Suprapubic skin (tissue), 3 donors: ENCODE data around the gene CDK1.

Experiments
- CTCF ChIP-seq, 2 donors: fragments of 200-600 bp in 1 of 2; fragments of 450-650 bp in 1 of 2; sonication (generic) in 1 of 2; IDR thresholded peaks; one replicate each; pipeline ENCODE4 v1.5.1; 2016 to 2019; ENCODE audit warnings: antibody characterized with exemption in 2 of 2, mild to moderate bottlenecking in 1 of 2, moderate library complexity in 1 of 2
- EP300 ChIP-seq: sonication (generic); formaldehyde crosslinking; IDR thresholded peaks from one replicate; pipeline ENCODE4 v1.6.1; 2017; ENCODE audit warnings: antibody characterized with exemption
- POLR2A ChIP-seq, 2 donors: fragments of 450-650 bp; IDR thresholded peaks; one replicate each; pipeline ENCODE4 v1.6.1; 2017; ENCODE audit warnings: antibody characterized with exemption in 2 of 2, mild to moderate bottlenecking in 2 of 2, moderate library complexity in 2 of 2

GRCh38 chr10:60784641-60785040, 6.4 kb downstream of the CDK1 start:
- TF ChIP-seq CTCF (IDR thresholded peaks at IDR 0.05) = no peak
- no peak for TF ChIP-seq EP300
- no peak for TF ChIP-seq POLR2A (IDR thresholded peaks at IDR 0.05)
